AG20443 (cell line): Measurements from ENCODE around the gene PSPH.
"Not testable (repeated sequence)": the region's sequence is repeated elsewhere in the genome, so short reads cannot be mapped to it uniquely, and the experiment has no call there.

Source experiments
- DNase-seq: peaks from one replicate; pipeline ENCODE4 v3.0.0; 2012; ENCODE audit warnings: low spot score, mixed read lengths

The PSPH gene

GRCh38 chr7:56051339-56052191 is at the start of gene PSPH, which contains the start of gene CCT6A:
TSS of gene PSPH (minus strand) at chr7:56051444. CDS start at chr7:56021212, 30,232 bp downstream.
TSS of gene CCT6A (plus strand) at chr7:56051765. CDS start at chr7:56051849, 84 bp downstream.
- DNase-seq = peak; percentile 97

- no peak for DNase-seq
These were observed 48.4 kb upstream of the PSPH start for GRCh38 chr7:56099653-56100052.

DNA sequence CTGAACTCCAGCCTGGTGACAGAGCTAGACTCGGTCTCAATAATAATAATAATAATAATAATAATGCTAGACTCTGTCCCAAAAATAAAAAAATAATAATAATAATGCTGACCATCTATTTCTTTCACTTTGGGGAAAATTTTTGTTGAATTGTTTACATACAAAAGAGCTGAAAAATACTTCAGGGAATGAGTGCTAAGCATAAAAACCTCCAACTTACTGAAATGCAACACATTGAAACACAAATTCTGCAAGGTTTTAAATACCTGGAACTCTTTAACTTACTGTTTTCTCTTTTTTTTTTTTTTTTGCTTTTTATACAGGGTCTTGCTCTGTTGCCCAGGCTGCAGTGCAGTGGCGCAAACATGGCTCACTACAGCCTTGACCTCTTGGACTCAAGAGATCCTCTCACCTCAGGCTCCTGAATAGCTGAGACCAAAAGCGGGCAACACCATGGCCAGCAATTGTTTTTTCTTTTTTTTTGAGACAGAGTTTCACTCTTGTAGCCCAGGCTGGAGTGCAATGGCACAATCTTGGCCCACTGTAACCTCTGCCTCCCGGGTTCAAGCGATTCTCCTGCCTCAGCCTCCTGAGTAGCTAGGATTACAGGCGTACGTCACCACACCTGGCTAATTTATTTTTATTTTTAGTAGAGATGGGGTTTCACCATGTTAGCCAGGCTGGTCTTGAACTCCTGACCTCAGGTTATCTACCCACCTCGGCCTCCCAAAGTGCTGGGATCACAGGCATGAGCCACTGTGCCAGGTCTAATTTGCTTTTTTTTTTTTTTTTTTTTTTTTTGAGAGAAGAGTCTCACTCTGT is 47.2 kb upstream of the PSPH start:
- not testable (repeated sequence) for DNase-seq

DNA sequence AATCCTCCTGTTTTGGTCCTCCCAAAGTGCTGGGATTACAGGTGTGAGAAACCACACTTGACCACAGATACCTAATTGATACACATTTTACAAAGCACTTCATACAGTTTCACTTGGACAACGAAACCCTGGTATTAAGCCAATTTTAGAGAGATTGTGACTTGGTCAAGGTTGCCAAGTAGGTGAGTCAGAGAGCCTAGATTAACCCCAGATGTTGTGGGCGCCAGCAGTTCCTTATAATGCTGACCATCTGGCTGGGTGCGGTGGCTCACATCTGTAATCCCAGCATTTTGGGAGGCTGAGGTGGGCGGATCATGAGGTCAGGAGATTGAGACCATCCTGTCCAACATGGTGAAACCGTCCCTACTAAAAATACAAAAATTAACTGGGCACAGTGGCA is 46.5 kb upstream of the PSPH start:
- peak; percentile 79 for DNase-seq

DNA sequence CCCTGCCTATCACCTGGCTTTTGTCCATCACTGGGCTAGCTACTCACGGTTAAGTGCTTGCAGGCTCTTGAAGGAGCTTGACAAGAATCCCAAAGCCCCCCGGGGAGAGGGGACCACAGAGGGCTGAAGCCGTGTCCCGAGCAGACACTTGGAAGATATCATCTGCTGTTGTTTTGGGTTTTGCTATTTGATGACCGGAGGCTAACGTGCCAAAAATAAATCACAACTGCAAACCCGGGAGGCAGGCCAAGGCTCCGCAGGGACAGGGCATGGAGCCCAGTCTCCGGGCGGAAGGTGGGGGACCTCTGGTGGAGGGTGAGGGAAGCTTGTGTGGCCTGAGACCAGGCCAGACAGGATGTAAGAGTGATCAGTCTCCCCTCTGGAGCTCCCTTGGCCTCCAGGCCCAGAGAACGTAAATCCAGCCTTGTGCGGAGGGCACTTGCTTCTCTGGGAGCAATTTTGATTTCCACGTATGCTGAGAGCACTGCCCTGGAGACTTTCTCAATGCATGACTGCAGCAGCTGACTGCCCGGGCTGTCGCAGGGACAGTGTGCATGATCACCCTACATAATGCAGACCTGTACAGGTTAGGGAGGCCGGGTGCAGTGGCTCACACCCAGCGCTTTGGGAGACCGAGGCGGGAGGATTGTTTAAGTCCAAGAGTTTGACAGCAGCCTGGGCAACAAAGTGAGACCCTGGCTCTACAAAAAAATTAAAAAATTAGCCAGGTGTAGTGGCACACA is 41.7 kb upstream of the PSPH start, which contains the start of gene PHKG1:
TSS of gene PHKG1 (minus strand) at position 164 of the 743 bp plus-strand sequence. CDS start 4,011 bp downstream, outside the sequence.
- DNase-seq = peak; percentile 92

GRCh38 chr7:56092388-56092787 is 41.1 kb upstream of the PSPH start:
- not testable (repeated sequence) for DNase-seq

GRCh38 chr7:56091591-56091990 is 40.3 kb upstream of the PSPH start:
- DNase-seq = peak; percentile 33

GRCh38 chr7:56087445-56087844 is 36.2 kb upstream of the PSPH start:
- no peak for DNase-seq

DNA sequence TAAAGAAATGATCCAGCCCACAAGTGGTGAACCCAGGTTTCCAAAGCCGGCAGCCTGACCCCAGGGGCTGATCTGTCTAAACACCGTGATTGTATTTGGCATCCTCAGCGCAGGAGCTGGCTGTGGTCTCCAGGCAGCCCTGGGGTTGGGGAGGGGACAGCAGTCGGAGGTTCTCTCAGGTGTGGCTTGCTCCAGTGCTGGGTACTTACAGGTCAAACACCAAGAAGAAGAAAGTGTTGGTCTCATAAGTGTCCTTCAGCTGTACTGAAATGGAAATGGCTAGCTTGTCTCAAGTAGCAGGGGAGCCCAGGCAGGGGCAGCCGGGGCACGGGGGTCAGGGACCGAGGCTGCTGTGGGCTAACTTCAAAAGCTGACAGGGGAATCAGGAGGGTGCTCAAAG is 35.5 kb upstream of the PSPH start:
- no peak for DNase-seq

DNA sequence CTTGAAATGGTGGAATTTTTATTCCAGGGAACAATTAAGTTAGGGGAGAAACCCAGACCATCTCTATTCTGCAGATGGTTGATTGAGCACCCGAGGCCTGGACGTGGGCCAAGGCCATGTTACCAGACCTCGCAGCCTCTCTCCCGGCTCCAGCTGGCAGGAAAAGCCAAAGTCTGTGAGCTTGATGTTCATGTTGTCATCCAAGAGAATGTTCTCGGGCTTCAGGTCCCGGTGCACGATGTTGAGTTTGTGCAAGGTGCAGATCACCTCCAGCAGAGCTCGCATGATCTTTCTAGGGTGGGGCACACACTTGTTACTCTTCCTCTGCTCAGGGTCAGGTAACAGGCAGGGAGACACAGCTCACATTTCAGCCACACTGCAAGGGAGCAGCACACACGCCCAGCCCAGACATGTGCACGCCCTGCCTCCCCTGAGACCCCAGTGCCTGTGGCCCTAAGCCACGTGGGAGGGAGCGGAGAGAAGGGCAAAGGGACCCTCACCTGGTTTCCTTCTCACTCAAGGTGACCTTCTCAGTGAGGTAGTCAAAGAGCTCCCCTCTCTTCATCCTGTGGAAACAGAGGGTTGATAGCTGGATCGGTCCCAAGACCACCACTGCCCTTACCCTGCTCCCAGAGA is 32.0 kb upstream of the PSPH start:
- no peak for DNase-seq

GRCh38 chr7:56081626-56082340 is 30.5 kb upstream of the PSPH start:
- DNase-seq = no peak

DNA sequence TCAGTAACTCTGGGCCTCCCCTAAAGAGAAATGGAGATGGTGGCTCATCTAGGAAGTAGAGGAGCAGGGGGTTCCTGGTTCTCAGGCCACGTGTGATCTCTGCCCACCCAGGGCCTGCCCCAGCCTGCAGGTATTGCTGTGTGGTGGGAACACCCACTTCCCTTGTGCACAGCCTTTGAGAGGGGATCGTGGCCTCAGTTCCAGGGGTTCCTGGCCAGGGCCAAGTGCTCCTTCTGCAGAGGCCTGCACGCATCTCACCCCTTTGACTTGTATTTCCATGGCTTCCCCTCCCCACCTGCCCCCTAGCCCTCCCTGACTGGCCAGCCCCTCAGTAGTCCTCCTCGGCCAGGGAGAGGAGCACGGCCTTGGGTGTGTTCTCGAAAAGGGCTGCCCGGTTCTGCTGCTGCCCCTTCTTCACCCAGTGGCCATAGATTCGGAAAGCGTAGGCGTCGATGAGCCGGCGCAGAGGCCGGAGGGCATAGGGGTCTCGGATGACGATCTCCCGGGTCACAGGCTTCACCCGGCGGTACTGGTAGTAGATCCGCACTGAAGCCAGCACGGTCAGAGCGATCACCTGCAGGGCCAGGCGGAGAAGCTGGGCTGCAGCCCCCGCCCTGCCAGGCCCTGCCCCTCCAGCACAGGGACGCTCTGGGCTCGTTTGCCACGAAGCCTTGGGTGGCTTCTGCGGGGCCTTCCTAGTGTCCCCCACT is 29.6 kb upstream of the PSPH start:
- DNase-seq = not testable (repeated sequence)

DNA sequence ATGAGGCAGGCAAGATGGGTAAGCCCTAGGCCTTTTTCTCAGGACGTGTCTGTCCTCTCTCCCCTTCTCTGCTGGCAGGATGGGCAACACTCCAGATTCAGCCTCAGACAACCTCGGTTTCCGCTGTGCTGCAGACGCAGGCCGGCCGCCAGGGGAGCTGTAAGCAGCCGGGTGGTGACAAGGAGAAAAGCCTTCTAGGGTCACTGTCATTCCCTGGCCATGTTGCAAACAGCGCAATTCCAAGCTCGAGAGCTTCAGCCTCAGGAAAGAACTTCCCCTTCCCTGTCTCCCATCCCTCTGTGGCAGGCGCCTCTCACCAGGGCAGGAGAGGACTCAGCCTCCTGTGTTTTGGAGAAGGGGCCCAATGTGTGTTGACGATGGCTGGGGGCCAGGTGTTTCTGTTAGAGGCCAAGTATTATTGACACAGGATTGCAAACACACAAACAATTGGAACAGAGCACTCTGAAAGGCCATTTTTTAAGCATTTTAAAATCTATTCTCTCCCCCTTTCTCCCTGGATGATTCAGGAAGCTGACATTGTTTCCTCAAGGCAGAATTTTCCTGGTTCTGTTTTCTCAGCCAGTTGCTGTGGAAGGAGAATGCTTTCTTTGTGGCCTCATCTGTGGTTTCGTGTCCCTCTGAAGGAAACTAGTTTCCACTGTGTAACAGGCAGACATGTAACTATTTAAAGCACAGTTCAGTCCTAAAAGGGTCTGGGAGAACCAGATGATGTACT is 28.4 kb upstream of the PSPH start:
- DNase-seq = peak; percentile 86

DNA sequence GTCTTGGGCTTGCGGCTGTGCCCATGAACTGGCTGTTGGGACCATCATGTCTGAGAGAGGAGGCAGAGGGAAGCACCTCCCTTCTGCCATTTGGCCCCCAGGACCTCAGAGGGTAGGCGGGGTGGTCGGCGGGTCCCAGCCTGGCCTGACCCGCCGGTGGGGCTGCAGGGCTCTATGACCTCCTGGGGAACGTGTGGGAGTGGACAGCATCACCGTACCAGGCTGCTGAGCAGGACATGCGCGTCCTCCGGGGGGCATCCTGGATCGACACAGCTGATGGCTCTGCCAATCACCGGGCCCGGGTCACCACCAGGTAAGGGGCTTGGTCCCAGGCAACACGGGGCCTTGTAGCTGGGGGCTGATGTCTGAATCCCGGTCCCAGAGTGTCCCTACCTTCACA is 27.0 kb upstream of the PSPH start:
- DNase-seq = no peak

DNA sequence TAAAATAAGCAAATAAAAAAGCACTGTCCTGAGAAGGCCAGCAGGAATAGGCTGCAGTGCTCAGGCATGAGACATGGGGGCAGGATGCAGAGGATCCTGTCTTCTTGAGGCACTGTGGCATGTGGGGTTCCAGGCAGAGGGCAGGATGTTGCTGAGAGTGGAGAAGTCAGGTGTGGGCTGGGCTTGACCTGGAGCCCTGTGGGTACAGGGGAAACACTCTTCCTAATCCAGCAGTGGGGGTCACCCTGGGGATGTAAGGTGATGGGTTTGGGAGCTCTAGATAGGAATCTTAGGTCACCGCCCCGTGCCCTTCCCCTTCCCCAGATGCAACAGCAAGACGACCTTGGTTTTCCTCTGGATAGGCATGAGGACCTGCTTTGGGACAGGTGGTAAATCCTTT is 26.4 kb upstream of the PSPH start:
- no peak for DNase-seq

DNA sequence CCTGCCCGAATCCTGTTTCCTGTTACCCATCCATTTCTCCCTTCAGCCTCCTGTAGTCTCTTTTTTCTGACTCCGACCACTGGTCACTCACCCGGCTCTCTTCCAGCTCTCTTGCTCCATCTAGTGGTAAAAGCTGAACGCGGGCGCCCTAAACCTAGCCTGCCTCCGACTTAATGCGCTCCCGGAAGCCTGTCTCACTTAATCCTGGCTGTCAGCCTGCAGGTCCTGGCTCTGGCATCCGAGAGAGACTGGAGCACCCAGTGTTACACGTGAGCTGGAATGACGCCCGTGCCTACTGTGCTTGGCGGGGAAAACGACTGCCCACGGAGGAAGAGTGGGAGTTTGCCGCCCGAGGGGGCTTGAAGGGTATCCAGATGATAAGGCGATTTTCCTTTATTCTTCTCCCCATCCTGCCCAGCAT is 23.1 kb upstream of the PSPH start:
- peak; percentile 86 for DNase-seq

DNA sequence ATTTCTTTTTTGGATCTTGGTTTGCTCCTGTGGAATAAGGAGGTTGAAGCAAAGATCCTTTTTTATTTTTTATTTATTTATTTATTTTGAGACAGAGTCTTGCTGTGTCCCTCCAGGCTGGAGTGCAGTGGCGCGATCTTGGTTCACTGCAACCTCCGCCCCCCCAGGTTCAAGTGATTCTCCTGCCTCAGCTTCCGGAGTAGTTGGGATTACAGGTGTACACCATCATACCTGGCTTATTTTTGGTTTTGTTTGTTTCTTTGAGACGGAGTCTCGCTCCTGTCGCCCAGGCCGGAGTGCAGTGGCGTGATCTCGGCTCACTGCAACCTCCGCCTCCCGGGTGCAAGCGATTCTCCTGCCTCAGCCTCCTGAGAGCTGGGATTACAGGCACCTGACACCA is 15.1 kb upstream of the PSPH start:
- DNase-seq = not testable (repeated sequence)

DNA sequence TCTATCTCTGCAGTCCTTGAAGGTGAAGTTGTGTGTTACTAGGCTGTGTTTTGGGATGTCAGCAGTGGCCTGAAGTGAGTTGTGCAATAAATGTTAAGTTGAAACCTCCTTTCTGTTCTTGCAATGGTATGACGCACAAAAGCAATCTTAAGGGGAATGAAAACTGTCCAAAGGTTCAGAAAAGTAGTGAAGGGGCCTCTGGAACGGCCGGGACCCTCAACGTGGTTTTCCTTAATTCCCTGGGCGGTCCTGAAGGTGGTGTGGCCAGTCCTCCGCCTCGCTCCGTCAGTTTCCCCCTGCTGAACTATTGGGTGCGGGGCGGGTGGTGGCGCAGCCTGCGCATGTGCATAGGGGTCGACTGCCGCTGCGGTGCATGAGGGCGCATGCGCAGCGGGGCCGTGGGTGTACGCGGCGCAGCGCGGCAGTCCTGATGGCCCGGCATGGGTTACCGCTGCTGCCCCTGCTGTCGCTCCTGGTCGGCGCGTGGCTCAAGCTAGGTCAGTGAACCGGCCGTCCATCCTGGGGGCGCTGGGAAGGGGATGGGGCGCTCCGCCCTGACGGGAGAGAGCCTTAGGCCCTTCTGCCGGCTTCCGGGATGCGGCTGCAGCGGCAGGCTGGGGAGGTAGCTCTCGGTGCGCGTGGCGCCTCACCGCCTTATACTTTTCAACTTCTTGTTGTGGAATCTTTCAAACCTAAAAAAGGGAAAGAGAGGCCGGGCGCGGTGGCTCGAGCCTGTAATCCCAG is 12.8 kb upstream of the PSPH start, which contains the start of gene SUMF2:
TSS of gene SUMF2 (plus strand) at position 405 of the 744 bp plus-strand sequence. CDS start at position 431, 26 bp downstream.
- peak; percentile 100 for DNase-seq

DNA sequence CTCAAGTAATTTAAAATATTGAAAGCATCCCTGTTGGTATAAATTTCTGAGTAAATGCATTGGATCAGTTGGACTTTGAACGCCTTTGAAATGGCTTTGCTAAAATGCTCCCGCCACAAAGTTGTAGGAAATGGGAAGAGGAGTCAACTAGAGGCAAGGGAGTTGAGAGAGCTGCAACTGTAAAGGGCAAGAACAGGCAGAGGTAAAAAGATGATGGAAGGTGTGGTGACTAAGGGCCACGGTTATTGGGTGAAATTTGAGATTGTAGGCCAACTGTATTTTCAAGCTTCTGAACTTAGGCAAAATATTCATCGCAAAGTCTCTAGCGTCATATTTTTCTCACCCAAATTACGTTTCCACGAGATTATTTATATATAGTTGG is 12.2 kb upstream of the PSPH start:
- DNase-seq = no peak
